ENCODE data around the gene ITPR2. TPM values are rescaled to one million over a fixed set of nuclear protein-coding genes. Genes with fewer than 3 reads are reported as not detected.

ITPR2 gene
- total RNA-seq, 1 donor = 33.4 TPM

DNA sequence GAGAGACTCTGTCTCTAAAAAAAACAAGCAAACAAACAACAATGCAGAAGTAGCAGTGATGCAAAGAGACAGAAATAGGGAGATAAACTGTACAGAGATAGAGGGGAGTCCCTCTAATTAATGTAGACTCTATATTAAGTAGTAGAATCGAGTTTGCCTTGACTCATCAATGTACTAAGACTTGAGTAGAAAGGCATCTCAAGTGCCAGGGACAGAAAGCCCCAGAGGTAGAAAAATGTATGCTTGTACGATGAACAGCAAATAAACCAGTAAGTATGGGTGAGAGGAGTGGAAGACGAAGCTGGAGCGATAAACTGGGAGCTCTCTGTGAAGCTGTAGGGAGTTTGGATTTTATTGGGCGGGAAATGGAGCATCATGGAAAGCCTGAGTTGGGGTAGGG, 429.4 kb downstream of the ITPR2 start:
- Histone ChIP-seq H3K27me3 (ENCODE audit: insufficient read depth, low read length) (no peaks in the 10 kb centered on the region), H3K4me3 (ENCODE audit: low read length) (no peak overlapping the region), H3K4me1 (ENCODE audit: insufficient read depth, low read length) (no peaks in the 10 kb centered on the region)

GRCh38 chr12:26402648-26403047, 430.3 kb downstream of the ITPR2 start:
- Histone ChIP-seq H3K4me1 (ENCODE audit: insufficient read depth, low read length) (no peaks in the 10 kb centered on the region), H3K27me3 (ENCODE audit: insufficient read depth, low read length) (no peaks in the 10 kb centered on the region), H3K4me3 (ENCODE audit: low read length) (no peak overlapping the region), H3K9me3 (ENCODE audit: low read depth, low read length) (no peaks in the 10 kb centered on the region)

More for the DNA sequence above, 429.4 kb downstream of the ITPR2 start:
- no peaks in the 10 kb centered on the region for H3K9me3 ChIP-seq (ENCODE audit: low read depth, low read length)

GRCh38 chr12:26401874-26402273, 431.1 kb downstream of the ITPR2 start:
- Histone ChIP-seq H3K27me3 (ENCODE audit: insufficient read depth, low read length) (no peaks in the 10 kb centered on the region), H3K9me3 (ENCODE audit: low read depth, low read length) (no peaks in the 10 kb centered on the region), H3K4me1 (ENCODE audit: insufficient read depth, low read length) (no peaks in the 10 kb centered on the region), H3K4me3 (ENCODE audit: low read length) (no peak overlapping the region)

DNA sequence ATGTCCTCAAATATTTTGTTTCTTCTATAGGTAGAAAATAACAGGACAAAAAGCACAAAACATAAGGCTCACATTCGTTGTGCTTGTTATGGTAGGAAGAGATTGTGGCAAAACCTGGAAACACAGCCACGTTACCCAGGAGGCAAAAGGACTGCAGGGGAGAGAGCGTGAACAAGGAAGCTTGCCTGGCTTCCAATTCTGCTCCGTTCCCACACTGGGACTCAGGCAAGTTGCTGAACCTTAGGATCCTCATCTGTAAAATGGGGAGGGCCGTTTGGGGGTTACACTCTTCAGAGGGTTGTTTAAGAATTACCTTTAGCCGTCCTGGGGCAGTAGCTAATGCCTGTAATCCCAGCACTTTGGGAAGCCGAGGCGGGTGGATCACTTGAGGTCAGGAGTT, 432.4 kb downstream of the ITPR2 start:
- H3K4me3 ChIP-seq (ENCODE audit: low read length) = no peak overlapping the region
- no peaks in the 10 kb centered on the region for H3K4me1 ChIP-seq (ENCODE audit: insufficient read depth, low read length)
- H3K27me3 ChIP-seq (ENCODE audit: insufficient read depth, low read length) = no peaks in the 10 kb centered on the region
- H3K9me3 ChIP-seq (ENCODE audit: low read depth, low read length) = no peaks in the 10 kb centered on the region

- Histone ChIP-seq H3K9me3 (ENCODE audit: low read depth, low read length) (no peaks in the 10 kb centered on the region), H3K4me3 (ENCODE audit: low read length) (no peak overlapping the region), H3K4me1 (ENCODE audit: insufficient read depth, low read length) (no peaks in the 10 kb centered on the region), H3K27me3 (ENCODE audit: insufficient read depth, low read length) (no peaks in the 10 kb centered on the region)
These were observed 433.6 kb downstream of the ITPR2 start for GRCh38 chr12:26399381-26399780.

GRCh38 chr12:26396402-26396801, 436.6 kb downstream of the ITPR2 start:
- H3K9me3 ChIP-seq (ENCODE audit: low read depth, low read length) = no peaks in the 10 kb centered on the region
- no peaks in the 10 kb centered on the region for H3K27me3 ChIP-seq (ENCODE audit: insufficient read depth, low read length)
- H3K4me3 ChIP-seq (ENCODE audit: low read length) = no peak overlapping the region
- no peaks in the 10 kb centered on the region for H3K4me1 ChIP-seq (ENCODE audit: insufficient read depth, low read length)

- H3K9me3 ChIP-seq (ENCODE audit: low read depth, low read length) = no peaks in the 10 kb centered on the region
- no peaks in the 10 kb centered on the region for H3K27me3 ChIP-seq (ENCODE audit: insufficient read depth, low read length)
- no peak overlapping the region for H3K4me3 ChIP-seq (ENCODE audit: low read length)
- H3K4me1 ChIP-seq (ENCODE audit: insufficient read depth, low read length) = no peaks in the 10 kb centered on the region
These were observed 443.7 kb downstream of the ITPR2 start for GRCh38 chr12:26389343-26389742.

GRCh38 chr12:26384536-26384935, 448.5 kb downstream of the ITPR2 start:
- no peaks in the 10 kb centered on the region for H3K4me1 ChIP-seq (ENCODE audit: insufficient read depth, low read length)
- H3K9me3 ChIP-seq (ENCODE audit: low read depth, low read length) = no peaks in the 10 kb centered on the region
- H3K4me3 ChIP-seq (ENCODE audit: low read length) = no peak overlapping the region
- no peaks in the 10 kb centered on the region for H3K27me3 ChIP-seq (ENCODE audit: insufficient read depth, low read length)

GRCh38 chr12:26383041-26383440, 450.0 kb downstream of the ITPR2 start:
- Histone ChIP-seq H3K27me3 (ENCODE audit: insufficient read depth, low read length) (no peaks in the 10 kb centered on the region), H3K4me3 (ENCODE audit: low read length) (no peak overlapping the region), H3K9me3 (ENCODE audit: low read depth, low read length) (no peaks in the 10 kb centered on the region), H3K4me1 (ENCODE audit: insufficient read depth, low read length) (peaks cover 3% of the 10 kb centered on the region)

DNA sequence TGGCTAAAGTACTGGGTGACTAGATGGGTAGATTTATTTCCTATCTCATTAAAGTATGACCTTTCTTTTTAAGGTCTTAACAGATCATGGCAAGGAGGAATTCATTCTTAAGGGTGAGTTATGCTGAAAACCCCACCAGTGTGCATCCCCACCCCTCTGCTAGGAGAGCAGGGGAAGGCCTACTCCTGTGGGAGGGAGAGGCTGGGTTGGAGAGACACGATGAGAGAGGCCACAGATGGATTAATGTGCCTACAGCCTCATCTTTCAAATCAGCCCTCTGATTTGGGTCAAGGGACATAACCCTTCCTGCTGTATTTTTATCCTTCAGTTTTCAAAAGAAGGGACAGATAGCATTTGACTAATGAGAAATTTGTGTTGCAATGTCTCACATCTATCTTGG, 452.1 kb downstream of the ITPR2 start:
- Histone ChIP-seq H3K27me3 (ENCODE audit: insufficient read depth, low read length) (no peaks in the 10 kb centered on the region), H3K4me1 (ENCODE audit: insufficient read depth, low read length) (peaks cover 3% of the 10 kb centered on the region), H3K9me3 (ENCODE audit: low read depth, low read length) (no peaks in the 10 kb centered on the region), H3K4me3 (ENCODE audit: low read length) (no peak overlapping the region)

DNA sequence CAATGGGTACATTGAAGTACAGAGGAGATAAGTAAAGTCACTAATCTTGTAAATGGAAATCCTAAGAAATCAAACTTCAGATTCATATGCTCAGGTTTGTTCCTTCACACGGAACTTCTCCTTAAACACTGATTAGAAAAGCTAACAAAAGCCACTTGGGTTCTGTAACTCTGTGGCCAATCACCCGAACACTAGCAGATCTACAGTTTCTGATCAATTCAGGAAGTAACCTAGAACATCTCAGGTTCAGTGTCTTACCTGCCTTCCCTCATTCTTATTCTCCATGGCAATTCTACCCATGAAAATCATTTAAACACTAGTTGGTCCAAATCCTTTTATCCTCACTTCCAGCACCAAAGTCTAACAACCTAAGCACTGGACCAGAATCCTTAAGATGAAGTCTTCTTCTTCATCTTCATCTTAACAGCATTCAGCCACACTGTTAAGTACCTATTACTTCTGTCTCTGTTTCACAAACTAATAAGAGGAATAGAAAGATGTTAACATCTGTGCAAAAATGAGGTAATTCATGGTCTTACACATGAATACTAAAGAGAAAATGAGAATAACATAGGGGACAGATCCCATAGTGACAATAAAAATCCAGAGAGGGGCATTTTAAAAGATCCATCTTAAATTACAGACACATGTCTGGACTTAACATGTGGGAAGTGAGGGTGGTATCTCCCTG, 453.1 kb downstream of the ITPR2 start:
- Histone ChIP-seq H3K27me3 (ENCODE audit: insufficient read depth, low read length) (no peaks in the 10 kb centered on the region), H3K4me3 (ENCODE audit: low read length) (no peak overlapping the region)

GRCh38 chr12:26378711-26379110, 454.3 kb downstream of the ITPR2 start:
- Histone ChIP-seq H3K9me3 (ENCODE audit: low read depth, low read length) (no peaks in the 10 kb centered on the region), H3K4me1 (ENCODE audit: insufficient read depth, low read length) (peaks cover 3% of the 10 kb centered on the region), H3K27me3 (ENCODE audit: insufficient read depth, low read length) (no peaks in the 10 kb centered on the region), H3K4me3 (ENCODE audit: low read length) (no peak overlapping the region)

More for the DNA sequence above, 453.1 kb downstream of the ITPR2 start:
- Histone ChIP-seq H3K4me1 (ENCODE audit: insufficient read depth, low read length) (peaks cover 3% of the 10 kb centered on the region), H3K9me3 (ENCODE audit: low read depth, low read length) (no peaks in the 10 kb centered on the region)

GRCh38 chr12:26374934-26375680, 457.9 kb downstream of the ITPR2 start:
- H3K27me3 ChIP-seq (ENCODE audit: insufficient read depth, low read length) = no peaks in the 10 kb centered on the region
- H3K4me1 ChIP-seq (ENCODE audit: insufficient read depth, low read length) = peaks cover 3% of the 10 kb centered on the region
- H3K9me3 ChIP-seq (ENCODE audit: low read depth, low read length) = no peaks in the 10 kb centered on the region
- no peak overlapping the region for H3K4me3 ChIP-seq (ENCODE audit: low read length)

DNA sequence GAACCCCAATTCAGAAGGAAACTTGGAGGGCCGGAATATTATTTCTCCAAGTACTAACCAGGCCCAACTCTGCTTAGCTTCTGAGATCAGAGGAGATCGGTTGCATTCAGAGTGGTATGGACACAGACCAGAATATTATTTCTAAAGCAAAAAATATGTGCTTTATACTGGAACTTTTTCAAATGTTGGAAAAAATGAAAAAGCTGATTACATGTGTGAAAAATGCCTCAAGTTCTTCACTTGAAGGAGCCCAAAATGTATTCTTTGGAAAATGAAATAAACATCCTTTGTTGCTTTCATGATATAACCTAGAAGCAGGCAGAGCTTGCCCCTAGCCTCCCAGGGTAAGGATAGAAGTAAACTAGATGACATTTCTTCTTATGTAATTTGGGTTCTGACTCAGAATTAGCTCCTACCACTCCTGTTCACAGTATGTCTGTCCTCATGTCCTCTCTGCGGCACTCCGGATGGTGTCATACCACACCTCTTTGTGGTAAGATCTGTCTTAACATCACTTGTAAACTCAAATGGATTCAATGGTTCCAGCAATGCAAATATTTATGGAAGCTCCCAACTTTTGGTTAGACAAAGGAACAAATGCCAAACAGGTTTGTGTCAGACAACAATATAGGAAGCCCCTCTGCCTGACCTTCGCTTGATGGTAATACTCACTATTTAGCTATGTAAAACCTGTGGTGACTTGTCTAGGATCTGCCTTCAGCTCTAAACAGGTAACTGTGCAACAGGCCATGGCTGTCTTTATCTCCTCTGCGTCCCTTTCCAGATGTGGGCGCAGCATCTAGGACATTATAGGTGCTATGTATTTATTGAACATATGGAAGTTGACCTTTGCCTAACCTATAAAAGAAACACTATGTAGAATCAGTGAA, 459.1 kb downstream of the ITPR2 start:
- H3K4me3 ChIP-seq (ENCODE audit: low read length) = no peak overlapping the region
- no peaks in the 10 kb centered on the region for H3K27me3 ChIP-seq (ENCODE audit: insufficient read depth, low read length)
- peaks cover 3% of the 10 kb centered on the region for H3K4me1 ChIP-seq (ENCODE audit: insufficient read depth, low read length)
- H3K9me3 ChIP-seq (ENCODE audit: low read depth, low read length) = no peaks in the 10 kb centered on the region

GRCh38 chr12:26372866-26373265, 460.1 kb downstream of the ITPR2 start:
- Histone ChIP-seq H3K4me3 (ENCODE audit: low read length) (no peak overlapping the region), H3K4me1 (ENCODE audit: insufficient read depth, low read length) (no peaks in the 10 kb centered on the region), H3K9me3 (ENCODE audit: low read depth, low read length) (no peaks in the 10 kb centered on the region), H3K27me3 (ENCODE audit: insufficient read depth, low read length) (no peaks in the 10 kb centered on the region)
